GM19035 (cell line): Measurements from ENCODE around the gene MXRA7.
"Not testable (repeated sequence)": the region's sequence is repeated elsewhere in the genome, so short reads cannot be mapped to it uniquely, and the experiment has no call there.

Source experiments
- ATAC-seq: cut with Tn5 transposase; IDR thresholded peaks from one replicate; pipeline ENCODE4 v1.9.1; 2021; ENCODE audit not compliant: unreplicated experiment

The MXRA7 gene

GRCh38 chr17:76654408-76654807, 56.4 kb downstream of the MXRA7 start:
- ATAC-seq = no peak

GRCh38 chr17:76650504-76650903, 60.3 kb downstream of the MXRA7 start:
- no peak for ATAC-seq

GRCh38 chr17:76646712-76647111, 64.1 kb downstream of the MXRA7 start:
- ATAC-seq = no peak

DNA sequence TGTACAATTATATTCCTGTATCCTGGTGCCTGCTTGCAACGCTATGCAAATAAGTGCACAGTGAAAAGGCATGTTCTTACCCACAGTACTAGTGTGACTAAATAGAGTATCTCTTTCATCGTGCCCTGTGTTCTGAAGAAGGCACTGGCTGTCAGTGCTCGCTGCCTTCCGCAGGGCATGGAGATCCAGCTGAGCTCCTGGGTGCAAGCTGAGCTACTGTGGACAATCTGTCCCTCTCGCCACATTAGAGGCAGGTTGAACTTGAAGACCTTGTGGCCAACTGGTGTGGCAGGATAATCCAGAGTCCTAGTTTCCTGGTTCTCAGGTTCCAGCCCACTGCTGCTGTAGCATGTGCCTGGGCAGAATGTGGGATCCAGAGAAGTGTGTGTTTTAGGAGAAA, 65.3 kb downstream of the MXRA7 start:
- ATAC-seq = no peak

- no peak for ATAC-seq
Measured at GRCh38 chr17:76644995-76645394, 65.8 kb downstream of the MXRA7 start.

DNA sequence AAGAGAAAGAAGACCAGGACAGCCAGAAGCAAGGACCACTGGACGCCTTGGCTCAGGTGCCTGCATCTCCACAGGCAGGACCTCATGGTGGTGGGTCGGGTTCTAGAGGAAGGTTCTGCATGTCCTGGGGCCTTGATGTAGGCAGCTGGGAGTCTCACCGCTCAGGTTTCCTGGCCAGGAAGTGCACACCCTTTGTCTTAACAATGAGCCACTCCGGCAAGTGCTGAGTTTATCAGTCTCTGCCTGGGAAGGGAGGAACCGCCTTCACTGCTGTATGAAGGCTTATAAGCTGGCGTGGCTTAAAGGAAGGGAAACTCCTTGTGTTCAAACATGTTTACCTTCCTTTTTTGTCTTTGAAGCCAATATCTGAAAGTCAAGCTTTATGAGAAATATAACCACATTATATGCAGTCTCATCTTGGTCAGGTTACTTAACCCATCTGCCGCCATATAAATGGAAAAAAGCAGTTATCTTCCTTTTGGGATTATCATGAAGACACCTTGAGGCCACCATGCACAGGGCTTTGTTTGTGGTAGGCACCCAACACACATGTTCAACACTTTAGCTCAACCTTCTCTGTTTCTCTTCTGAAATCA, 67.1 kb downstream of the MXRA7 start, which contains the start of gene ST6GALNAC1:
Gene ST6GALNAC1, minus strand, starts transcription at position 205 of the 596 bp plus-strand sequence. Its CDS starts 119 bp downstream, at position 86.
- no peak for ATAC-seq

GRCh38 chr17:76642994-76643393, 67.8 kb downstream of the MXRA7 start:
- ATAC-seq = no peak

DNA sequence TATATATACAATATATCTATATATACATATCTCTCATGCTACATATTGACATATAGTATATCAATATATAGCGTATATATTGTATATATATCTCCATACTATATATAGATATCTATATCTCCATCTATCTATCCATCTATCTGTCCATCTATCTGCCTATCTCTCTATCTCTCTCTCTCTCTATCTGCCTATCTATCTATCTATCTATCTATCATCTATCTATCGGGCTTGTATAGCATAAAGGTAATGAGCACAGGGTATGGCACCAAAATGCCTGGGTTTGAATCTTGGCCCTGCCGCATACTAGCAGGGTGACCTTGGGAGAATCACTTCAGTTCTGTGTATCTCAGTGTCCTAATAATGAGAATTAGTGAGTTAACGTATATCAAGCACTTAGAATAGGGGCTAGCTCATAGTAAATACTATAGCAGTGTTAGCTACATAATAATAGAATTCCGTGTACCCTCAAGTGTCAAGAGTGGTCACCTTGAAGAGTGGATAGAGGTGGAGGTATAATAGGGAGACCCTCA, 68.7 kb downstream of the MXRA7 start:
- ATAC-seq = no peak

GRCh38 chr17:76641501-76641900, 69.3 kb downstream of the MXRA7 start:
- no peak for ATAC-seq

DNA sequence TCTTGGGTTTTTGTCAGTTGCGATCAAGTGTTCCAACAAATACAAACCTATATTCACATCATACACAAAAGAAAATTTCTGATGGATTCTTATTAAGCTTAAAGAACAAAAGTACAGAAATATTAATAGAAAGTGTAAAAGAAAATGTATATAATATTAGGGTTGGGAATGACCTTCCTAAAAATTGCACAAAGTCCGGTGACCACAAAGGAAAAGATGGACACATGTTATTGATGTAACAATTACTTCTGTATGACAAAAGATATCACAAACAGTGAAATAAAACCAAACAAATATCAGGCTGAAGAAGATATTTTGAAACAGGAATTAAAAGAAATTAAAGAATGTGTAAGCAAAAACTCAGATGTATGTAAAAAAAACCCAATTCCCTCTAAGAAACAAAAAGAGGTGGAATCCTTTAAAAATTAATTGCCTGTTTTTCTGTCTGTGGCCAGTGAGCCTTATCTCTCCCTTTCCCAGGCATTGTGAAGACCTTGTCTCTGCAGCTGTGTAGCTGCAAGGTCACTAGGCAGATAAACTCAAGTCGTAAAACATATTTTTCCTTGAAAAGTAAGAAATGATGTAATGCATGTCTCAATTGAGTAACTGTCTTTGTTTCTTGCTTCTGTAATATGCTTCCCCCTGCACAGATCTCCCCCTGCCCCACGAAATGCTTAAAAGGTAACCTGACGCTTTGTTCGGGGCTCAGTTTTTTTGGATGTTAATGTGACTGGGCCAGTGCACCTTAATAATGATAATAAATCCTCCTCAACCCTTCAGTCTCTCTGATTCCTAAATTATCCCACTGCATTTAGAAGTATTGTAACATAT, 70.0 kb downstream of the MXRA7 start:
- no peak for ATAC-seq

GRCh38 chr17:76638263-76638662, 72.5 kb downstream of the MXRA7 start:
- no peak for ATAC-seq

DNA sequence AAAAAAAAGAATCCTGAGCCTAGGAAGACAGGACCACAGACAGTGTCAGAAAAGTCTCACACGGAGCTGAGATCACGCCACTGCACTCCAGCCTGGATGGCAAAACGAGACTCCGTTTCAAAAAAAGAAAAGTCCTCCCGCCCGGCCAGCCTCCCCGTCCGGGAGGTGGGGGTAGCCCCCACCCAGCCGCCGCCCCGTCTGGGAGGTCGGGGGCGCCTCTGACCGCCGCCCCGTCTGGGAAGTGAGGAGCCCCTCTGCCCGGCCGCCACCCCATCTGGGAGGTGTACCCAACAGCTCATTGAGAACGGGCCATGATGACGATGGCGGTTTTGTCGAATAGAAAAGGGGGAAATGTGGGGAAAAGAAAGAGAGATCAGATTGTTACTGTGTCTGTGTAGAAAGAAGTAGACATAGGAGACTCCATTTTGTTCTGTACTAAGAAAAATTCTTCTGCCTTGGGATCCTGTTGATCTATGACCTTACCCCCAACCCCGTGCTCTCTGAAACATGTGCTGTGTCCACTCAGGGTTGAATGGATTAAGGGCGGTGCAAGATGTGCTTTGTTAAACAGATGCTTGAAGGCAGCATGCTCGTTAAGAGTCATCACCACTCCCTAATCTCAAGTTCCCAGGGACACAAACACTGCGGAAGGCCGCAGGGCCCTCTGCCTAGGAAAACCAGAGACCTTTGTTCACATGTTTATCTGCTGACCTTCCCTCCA, 74.1 kb downstream of the MXRA7 start:
- ATAC-seq = not testable (repeated sequence)

- no peak for ATAC-seq
Measured at GRCh38 chr17:76635659-76636360, 75.0 kb downstream of the MXRA7 start.

GRCh38 chr17:76635039-76635438, 75.7 kb downstream of the MXRA7 start:
- no peak for ATAC-seq

DNA sequence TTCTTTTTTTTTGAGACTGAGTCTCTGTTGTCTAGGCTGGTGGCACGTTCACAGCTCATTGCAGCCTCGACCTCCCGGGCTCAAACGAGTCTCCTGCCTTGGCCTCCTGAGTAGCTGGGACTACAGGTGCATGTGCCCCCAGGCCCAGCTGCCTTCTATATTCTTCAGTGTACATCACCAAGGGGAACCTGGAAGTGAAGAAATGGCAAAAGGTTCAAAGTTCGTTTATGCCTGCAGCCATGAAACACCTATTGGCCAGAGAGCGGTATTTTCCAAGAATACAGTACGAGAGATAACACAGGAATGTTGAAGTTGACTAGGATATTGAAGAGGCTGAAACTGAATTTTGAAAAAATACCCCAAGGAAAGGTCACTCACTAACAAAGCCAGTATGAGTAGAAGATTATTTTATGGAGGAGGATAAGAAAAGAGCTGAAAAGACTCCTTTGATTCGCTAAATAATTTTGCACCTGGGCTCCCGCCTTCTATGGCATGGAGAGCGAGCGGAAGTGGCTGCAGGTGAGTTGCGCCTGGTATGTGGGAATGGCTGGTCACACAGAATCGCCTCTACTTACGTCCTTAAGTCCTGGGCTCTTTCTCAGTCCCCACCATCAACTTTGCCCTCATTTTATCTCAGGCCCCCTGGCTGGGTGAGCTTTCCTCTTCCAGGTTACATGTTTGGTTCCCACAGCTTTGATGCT, 77.0 kb downstream of the MXRA7 start:
- ATAC-seq = no peak

- ATAC-seq = no peak
Measured at GRCh38 chr17:76631821-76632565, 78.8 kb downstream of the MXRA7 start.

- ATAC-seq = no peak
Measured at GRCh38 chr17:76630151-76630550, 80.6 kb downstream of the MXRA7 start.
